Kidney epithelial cell (primary cell): ENCODE results near the gene PROX1. TPM values are rescaled to one million over a fixed set of nuclear protein-coding genes. Genes with fewer than 3 reads are reported as not detected.
A peak's percentile ranks its signal among the peaks of the same experiment; 100 is the strongest.

Source experiments
- DNase-seq: peaks from one replicate; pipeline ENCODE4 v3.0.0-alpha.2; 2010; ENCODE audit warnings: low read depth
- H3K27me3 ChIP-seq: 2 replicates; pipeline ENCODE4 v1.6.0; 2011; ENCODE audit warnings: low read length; ENCODE audit not compliant: control insufficient read depth, insufficient read depth
- H3K36me3 ChIP-seq: 2 replicates; pipeline ENCODE4 v1.5.1; 2011; ENCODE audit warnings: low read length; ENCODE audit not compliant: control insufficient read depth, insufficient read depth
- H3K4me3 ChIP-seq: 2 replicates; pipeline ENCODE4 v1.5.1; 2011; ENCODE audit warnings: low read depth, mild to moderate bottlenecking, control low read depth, low read length
- CTCF ChIP-seq: IDR thresholded peaks from 2 replicates; pipeline ENCODE4 v1.5.1; 2011; ENCODE audit warnings: mild to moderate bottlenecking, moderate library complexity, low read length, control low read depth, inconsistent platforms; ENCODE audit not compliant: insufficient read depth, poor library complexity, severe bottlenecking
- total RNA-seq: library from RNA; depleted of rRNA; stranded (reverse); fragments of >200 nt; gene quantifications from 2 replicates; pipeline ENCODE4 v1.2.3, GENCODE V29; 2015

PROX1 gene
- total RNA-seq, 1 donor from 2014 or later = 0.88 TPM

- no peak for DNase-seq
- TF ChIP-seq CTCF = no peak
- H3K4me3 ChIP-seq = peak overlapping the region; percentile 5
- no peaks in the 10 kb centered on the region for H3K36me3 ChIP-seq
- H3K27me3 ChIP-seq = peaks cover 71% of the 10 kb centered on the region
These were observed 4.9 kb upstream of the PROX1 start for GRCh38 chr1:213982672-213983492.

- Histone ChIP-seq H3K4me3 (no peak overlapping the region), H3K27me3 (peaks cover 69% of the 10 kb centered on the region), H3K36me3 (no peaks in the 10 kb centered on the region)
- no peak for DNase-seq
- no peak for TF ChIP-seq CTCF
These were observed 4.0 kb upstream of the PROX1 start for GRCh38 chr1:213983493-213984386.

- no peak for DNase-seq
- no peak overlapping the region for H3K4me3 ChIP-seq
- no peaks in the 10 kb centered on the region for H3K36me3 ChIP-seq
- TF ChIP-seq CTCF = no peak
- peaks cover 74% of the 10 kb centered on the region for H3K27me3 ChIP-seq
These were observed 3.2 kb upstream of the PROX1 start for GRCh38 chr1:213984387-213985208.

GRCh38 chr1:213985209-213986019, 2.4 kb upstream of the PROX1 start:
- Histone ChIP-seq H3K36me3 (no peaks in the 10 kb centered on the region), H3K27me3 (peaks cover 72% of the 10 kb centered on the region), H3K4me3 (no peak overlapping the region)
- no peak for DNase-seq
- TF ChIP-seq CTCF = no peak
